ENCODE data around the gene RPS15.
"Not testable (repeated sequence)": the region's sequence is repeated elsewhere in the genome, so short reads cannot be mapped to it uniquely, and the experiment has no call there.

Gene RPS15

GRCh38 chr19:1418496-1418775 lies 19.8 kb upstream of the RPS15 start:
- peaks cover 99% of the 10 kb centered on the region for H3K79me2 ChIP-seq (ENCODE audit: low read length)
- peaks cover 12% of the 10 kb centered on the region for H3F3A ChIP-seq (ENCODE audit: insufficient read depth, low read length)
- no peaks in the 10 kb centered on the region for H3K9me2 ChIP-seq (replicated peaks; ENCODE audit: insufficient read depth, low read length)
- no peaks in the 10 kb centered on the region for H3K9me3 ChIP-seq (replicated peaks; ENCODE audit: insufficient read depth, low read length)
- H3K27ac ChIP-seq (ENCODE audit: low read length): no peak overlapping the region
- no peak overlapping the region for H3K4me2 ChIP-seq (ENCODE audit: low read depth, low read length)
- H3K4me3 ChIP-seq (ENCODE audit: low read length): no peak overlapping the region
- peaks cover 59% of the 10 kb centered on the region for H4K20me1 ChIP-seq (ENCODE audit: insufficient read depth, low read length)
- no peak overlapping the region for H3K9ac ChIP-seq (ENCODE audit: low read length)
- no peaks in the 10 kb centered on the region for H3K27me3 ChIP-seq (replicated peaks; ENCODE audit: insufficient read depth, low read length)
- no peak for TF ChIP-seq CTCF (IDR thresholded peaks at IDR 0.05; ENCODE audit: low read length)
- TF ChIP-seq EZH2phosphoT487 (IDR thresholded peaks at IDR 0.05; ENCODE audit: low read length): no peak
- no peak for TF ChIP-seq EZH2 (optimal IDR thresholded peaks at IDR 0.05; ENCODE audit: low read depth, low read length)
- no peak overlapping the region for H2AFZ ChIP-seq (ENCODE audit: low read length)
- DNase-seq: no peak
- peaks cover 4% of the 10 kb centered on the region for H3K4me1 ChIP-seq (ENCODE audit: low read length)
- H3K36me3 ChIP-seq (replicated peaks; ENCODE audit: insufficient read depth, low read length): peaks cover 42% of the 10 kb centered on the region

DNA sequence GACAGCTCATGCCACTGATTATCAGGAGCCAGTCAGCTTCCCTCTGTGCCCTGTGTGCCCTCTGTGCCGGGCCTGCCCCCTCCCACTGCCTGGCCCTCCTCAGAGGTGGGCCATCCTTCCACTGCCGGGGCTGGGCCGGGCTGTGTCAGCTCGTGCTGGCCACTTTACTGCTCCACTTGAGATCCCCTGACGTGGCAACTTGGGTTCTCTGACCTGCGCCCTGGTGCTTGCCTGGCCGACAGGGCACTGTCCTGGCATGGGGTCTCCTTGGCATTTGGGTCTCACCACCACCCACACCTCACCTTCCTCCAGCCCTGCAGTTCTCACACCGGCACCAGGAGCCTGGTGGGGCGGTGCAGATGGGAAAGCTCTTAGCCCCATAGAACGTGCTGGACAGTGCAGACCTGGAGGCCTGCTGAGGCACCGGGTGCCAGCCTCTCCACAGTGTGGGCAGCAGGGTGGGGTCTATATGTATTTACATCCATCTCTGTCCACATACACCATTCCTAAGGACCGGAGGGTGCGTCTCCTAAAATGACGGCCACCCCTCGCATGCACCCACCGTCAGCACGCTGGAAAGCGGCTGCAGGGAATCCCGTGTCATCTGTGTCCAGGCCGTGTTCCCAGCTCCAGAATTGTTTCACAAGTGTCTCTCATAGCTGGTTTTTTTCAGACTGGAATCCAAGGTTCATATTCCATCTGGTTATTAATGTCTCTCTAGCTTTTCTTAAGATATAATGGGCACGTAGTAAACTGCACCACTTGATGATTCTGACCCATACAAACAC lies 19.1 kb upstream of the RPS15 start:
- no peak overlapping the region for H2AFZ ChIP-seq (ENCODE audit: low read length)

DNA sequence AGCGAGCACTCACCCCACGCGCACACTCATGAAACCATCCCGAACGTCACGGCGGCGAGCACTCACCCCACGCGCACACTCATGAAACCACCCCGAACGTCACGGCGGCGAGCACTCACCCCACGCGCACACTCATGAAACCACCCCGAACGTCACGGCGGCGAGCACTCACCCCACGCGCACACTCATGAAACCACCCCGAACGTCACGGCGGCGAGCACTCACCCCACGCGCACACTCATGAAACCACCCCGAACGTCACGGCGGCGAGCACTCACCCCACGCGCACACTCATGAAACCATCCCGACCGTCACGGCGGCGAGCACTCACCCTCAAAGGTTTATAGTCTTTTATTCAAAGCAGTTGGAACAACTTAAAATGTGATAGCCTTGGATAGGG lies 18.1 kb upstream of the RPS15 start:
- H3F3A ChIP-seq (ENCODE audit: insufficient read depth, low read length); H3K27ac ChIP-seq (ENCODE audit: low read length); H3K9me2 ChIP-seq (replicated peaks; ENCODE audit: insufficient read depth, low read length); H3K27me3 ChIP-seq (replicated peaks; ENCODE audit: insufficient read depth, low read length); H3K4me1 ChIP-seq (ENCODE audit: low read length); H3K9me3 ChIP-seq (replicated peaks; ENCODE audit: insufficient read depth, low read length); DNase-seq; H2AFZ ChIP-seq (ENCODE audit: low read length); H3K4me2 ChIP-seq (ENCODE audit: low read depth, low read length); H3K9ac ChIP-seq (ENCODE audit: low read length); H3K4me3 ChIP-seq (ENCODE audit: low read length): not testable (repeated sequence)
- Histone ChIP-seq H4K20me1 (ENCODE audit: insufficient read depth, low read length) (peaks cover 46% of the 10 kb centered on the region), H3K36me3 (replicated peaks; ENCODE audit: insufficient read depth, low read length) (peaks cover 46% of the 10 kb centered on the region), H3K79me2 (ENCODE audit: low read length) (peaks cover 97% of the 10 kb centered on the region)

More for the DNA sequence above, 19.1 kb upstream of the RPS15 start:
- Histone ChIP-seq H3K9ac (ENCODE audit: low read length) (no peak overlapping the region), H3F3A (ENCODE audit: insufficient read depth, low read length) (peaks cover 5% of the 10 kb centered on the region; the same call in 1 of the 2 replicates), H3K27me3 (replicated peaks; ENCODE audit: insufficient read depth, low read length) (no peaks in the 10 kb centered on the region), H3K9me3 (replicated peaks; ENCODE audit: insufficient read depth, low read length) (no peaks in the 10 kb centered on the region), H3K79me2 (ENCODE audit: low read length) (peaks cover 98% of the 10 kb centered on the region), H3K4me1 (ENCODE audit: low read length) (no peaks in the 10 kb centered on the region), H3K27ac (ENCODE audit: low read length) (no peak overlapping the region), H3K9me2 (replicated peaks; ENCODE audit: insufficient read depth, low read length) (no peaks in the 10 kb centered on the region), H3K36me3 (replicated peaks; ENCODE audit: insufficient read depth, low read length) (peaks cover 44% of the 10 kb centered on the region), H3K4me2 (ENCODE audit: low read depth, low read length) (no peak overlapping the region), H3K4me3 (ENCODE audit: low read length) (no peak overlapping the region), H4K20me1 (ENCODE audit: insufficient read depth, low read length) (peaks cover 52% of the 10 kb centered on the region)
- TF ChIP-seq EZH2 (optimal IDR thresholded peaks at IDR 0.05; ENCODE audit: low read depth, low read length) (no peak), CTCF (IDR thresholded peaks at IDR 0.05; ENCODE audit: low read length) (no peak), EZH2phosphoT487 (IDR thresholded peaks at IDR 0.05; ENCODE audit: low read length) (no peak)
- DNase-seq: no peak

GRCh38 chr19:1420590-1420989 lies 17.6 kb upstream of the RPS15 start:
- no peaks in the 10 kb centered on the region for H3K9me2 ChIP-seq (replicated peaks; ENCODE audit: insufficient read depth, low read length)
- no peak overlapping the region for H3K9ac ChIP-seq (ENCODE audit: low read length)
- no peak for DNase-seq
- H3K4me2 ChIP-seq (ENCODE audit: low read depth, low read length): no peak overlapping the region
- H3K4me3 ChIP-seq (ENCODE audit: low read length): no peak overlapping the region
- peaks cover 42% of the 10 kb centered on the region for H4K20me1 ChIP-seq (ENCODE audit: insufficient read depth, low read length)
- TF ChIP-seq EZH2phosphoT487 (IDR thresholded peaks at IDR 0.05; ENCODE audit: low read length) (no peak), EZH2 (optimal IDR thresholded peaks at IDR 0.05; ENCODE audit: low read depth, low read length) (no peak), CTCF (IDR thresholded peaks at IDR 0.05; ENCODE audit: low read length) (no peak)
- no peaks in the 10 kb centered on the region for H3K9me3 ChIP-seq (replicated peaks; ENCODE audit: insufficient read depth, low read length)
- no peaks in the 10 kb centered on the region for H3K4me1 ChIP-seq (ENCODE audit: low read length)
- no peak overlapping the region for H2AFZ ChIP-seq (ENCODE audit: low read length)
- H3K79me2 ChIP-seq (ENCODE audit: low read length): peaks cover 97% of the 10 kb centered on the region
- peaks cover 51% of the 10 kb centered on the region for H3K36me3 ChIP-seq (replicated peaks; ENCODE audit: insufficient read depth, low read length)
- no peaks in the 10 kb centered on the region for H3K27me3 ChIP-seq (replicated peaks; ENCODE audit: insufficient read depth, low read length)
- H3F3A ChIP-seq (ENCODE audit: insufficient read depth, low read length): peaks cover 4% of the 10 kb centered on the region; the same call in 1 of the 2 replicates
- H3K27ac ChIP-seq (ENCODE audit: low read length): no peak overlapping the region

All from MM.1S (cell line).